ENCODE results near the gene GDF7. TPM values are rescaled to one million over a fixed set of nuclear protein-coding genes. Genes with fewer than 3 reads are reported as not detected.

The GDF7 gene
- total and polyA plus RNA-seq, 5 donors from 2014 or later: 0.12 to 0.18 (median 0.14) TPM

DNA sequence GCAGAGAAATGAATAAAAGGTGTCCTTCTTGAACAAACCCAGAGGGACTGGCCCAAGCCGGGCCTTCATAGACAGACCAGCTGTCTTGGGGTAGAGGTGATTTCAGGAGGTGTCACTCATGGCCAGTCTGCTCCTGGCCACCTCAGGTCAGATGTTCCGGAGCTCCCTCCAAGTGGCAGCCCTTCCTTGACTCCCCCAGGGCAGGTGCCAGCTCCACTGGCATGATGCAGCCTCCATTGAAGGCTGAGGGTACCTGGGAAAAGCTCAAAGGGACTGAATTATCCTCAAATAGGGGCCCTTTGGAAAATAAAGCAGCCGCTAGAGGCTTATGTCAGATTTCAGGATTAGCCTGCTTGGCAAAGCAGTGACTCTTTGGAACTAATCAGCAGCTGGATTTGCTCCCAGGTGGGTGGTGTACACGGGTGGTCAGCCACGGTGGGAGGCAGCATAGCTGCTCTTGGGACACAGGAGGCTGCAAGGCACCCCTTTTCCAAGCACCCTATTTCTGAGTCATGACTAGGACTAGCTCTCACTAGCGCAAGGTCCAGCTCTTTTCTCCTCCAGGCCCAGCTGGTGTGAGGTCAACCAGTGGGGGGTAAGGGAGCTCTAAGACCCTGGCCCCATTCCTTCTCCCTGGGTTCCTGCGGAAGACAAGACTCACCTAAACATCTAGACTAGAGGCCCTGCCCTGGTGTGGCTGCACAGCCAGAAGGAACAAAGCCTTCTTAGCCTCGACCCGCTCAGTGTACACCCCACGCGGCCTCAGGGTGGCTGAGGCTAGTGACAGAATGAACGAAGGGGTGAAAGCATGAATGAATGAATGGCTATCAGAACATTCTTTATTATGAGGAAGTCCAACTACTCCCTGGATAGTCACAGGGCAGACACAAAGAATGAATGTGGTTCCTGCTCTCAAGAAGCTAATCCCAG is 45.3 kb upstream of the GDF7 start:
- Mint-ChIP-seq H3K4me3 (no peak overlapping the region), H3K27me3 (no peaks in the 10 kb centered on the region)
- no peak for DNase-seq

GRCh38 chr2:20622296-20622686 is 44.7 kb upstream of the GDF7 start:
- peaks cover 42% of the 10 kb centered on the region for H3K36me3 ChIP-seq (ENCODE audit: control insufficient read depth, insufficient read depth, low read length)
- no peak for DNase-seq

More for the DNA sequence above, 45.3 kb upstream of the GDF7 start:
- no peaks in the 10 kb centered on the region for H3K4me1 ChIP-seq (ENCODE audit: control insufficient read depth, insufficient read depth, low read length, poor library complexity, severe bottlenecking)
- no peaks in the 10 kb centered on the region for H3K9me3 ChIP-seq (ENCODE audit: control insufficient read depth in 2 of 2, low read length in 2 of 2)
- no peaks in the 10 kb centered on the region for H3K27me3 ChIP-seq (ENCODE audit: control insufficient read depth, insufficient read depth, low read length)
- ATAC-seq (ENCODE audit: low read depth in 2 of 2): no peak
- no peak overlapping the region for H3K27ac ChIP-seq (ENCODE audit: insufficient read depth, low read length, poor library complexity, severe bottlenecking)
- H3K9me3 Mint-ChIP-seq: no peaks in the 10 kb centered on the region
- H3K4me1 Mint-ChIP-seq: no peaks in the 10 kb centered on the region
- H3K36me3 Mint-ChIP-seq: peaks cover 36% of the 10 kb centered on the region
- H3K4me3 ChIP-seq (ENCODE audit: low read depth, low read length): no peak overlapping the region
- no peak overlapping the region for H3K27ac Mint-ChIP-seq
- peaks cover 42% of the 10 kb centered on the region for H3K36me3 ChIP-seq (ENCODE audit: control insufficient read depth, insufficient read depth, low read length)

DNA sequence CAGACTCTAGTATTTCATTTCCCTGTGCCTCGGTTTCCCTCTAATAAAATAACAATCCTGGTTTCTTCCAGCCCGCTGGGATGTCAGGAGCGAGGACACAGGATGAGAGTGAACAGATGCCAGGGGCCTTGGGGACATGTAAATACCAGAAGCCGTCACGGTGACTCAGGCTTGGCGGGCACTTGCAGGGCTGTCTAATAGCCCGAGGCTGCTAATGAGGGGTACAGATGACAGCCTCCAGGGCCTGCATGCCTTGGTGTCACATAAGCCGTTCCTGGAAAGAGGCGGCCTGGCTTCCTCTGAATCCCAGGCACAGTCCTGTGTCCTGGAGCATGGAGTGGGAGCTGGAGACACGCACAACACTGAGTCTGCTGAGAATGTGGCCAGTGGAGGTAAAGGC is 44.2 kb upstream of the GDF7 start:
- Mint-ChIP-seq H3K9me3 (no peaks in the 10 kb centered on the region), H3K27me3 (no peaks in the 10 kb centered on the region), H3K27ac (no peak overlapping the region), H3K36me3 (peaks cover 34% of the 10 kb centered on the region), H3K4me3 (no peak overlapping the region), H3K4me1 (no peaks in the 10 kb centered on the region)
- DNase-seq (no peak), ATAC-seq (ENCODE audit: low read depth in 2 of 2) (no peak)
- Histone ChIP-seq H3K4me3 (ENCODE audit: low read depth, low read length) (no peak overlapping the region), H3K27me3 (ENCODE audit: control insufficient read depth, insufficient read depth, low read length) (no peaks in the 10 kb centered on the region), H3K36me3 (ENCODE audit: control insufficient read depth, insufficient read depth, low read length) (peaks cover 42% of the 10 kb centered on the region), H3K27ac (ENCODE audit: insufficient read depth, low read length, poor library complexity, severe bottlenecking) (no peak overlapping the region), H3K4me1 (ENCODE audit: control insufficient read depth, insufficient read depth, low read length, poor library complexity, severe bottlenecking) (no peaks in the 10 kb centered on the region), H3K9me3 (ENCODE audit: control insufficient read depth in 2 of 2, low read length in 2 of 2) (no peaks in the 10 kb centered on the region)

More at GRCh38 chr2:20622296-20622686, 44.7 kb upstream of the GDF7 start:
- Mint-ChIP-seq H3K36me3 (peaks cover 36% of the 10 kb centered on the region), H3K4me1 (no peaks in the 10 kb centered on the region), H3K27me3 (no peaks in the 10 kb centered on the region), H3K9me3 (no peaks in the 10 kb centered on the region), H3K4me3 (no peak overlapping the region), H3K27ac (no peak overlapping the region)
- no peaks in the 10 kb centered on the region for H3K4me1 ChIP-seq (ENCODE audit: control insufficient read depth, insufficient read depth, low read length, poor library complexity, severe bottlenecking)
- no peaks in the 10 kb centered on the region for H3K27me3 ChIP-seq (ENCODE audit: control insufficient read depth, insufficient read depth, low read length)
- H3K9me3 ChIP-seq (ENCODE audit: control insufficient read depth in 2 of 2, low read length in 2 of 2): no peaks in the 10 kb centered on the region
- H3K27ac ChIP-seq (ENCODE audit: insufficient read depth, low read length, poor library complexity, severe bottlenecking): no peak overlapping the region
- no peak overlapping the region for H3K4me3 ChIP-seq (ENCODE audit: low read depth, low read length)
- no peak for ATAC-seq (ENCODE audit: low read depth in 2 of 2)

- H3K4me3 Mint-ChIP-seq: no peak overlapping the region
- H3K27me3 ChIP-seq (ENCODE audit: control insufficient read depth, insufficient read depth, low read length): no peaks in the 10 kb centered on the region
- H3K27ac ChIP-seq (ENCODE audit: insufficient read depth, low read length, poor library complexity, severe bottlenecking): no peak overlapping the region
- no peaks in the 10 kb centered on the region for H3K27me3 Mint-ChIP-seq
- H3K9me3 Mint-ChIP-seq: no peaks in the 10 kb centered on the region
- H3K4me1 ChIP-seq (ENCODE audit: control insufficient read depth, insufficient read depth, low read length, poor library complexity, severe bottlenecking): no peaks in the 10 kb centered on the region
- H3K4me1 Mint-ChIP-seq: no peaks in the 10 kb centered on the region
- peaks cover 31% of the 10 kb centered on the region for H3K36me3 Mint-ChIP-seq
- H3K27ac Mint-ChIP-seq: no peak overlapping the region
- H3K9me3 ChIP-seq (ENCODE audit: control insufficient read depth in 2 of 2, low read length in 2 of 2): no peaks in the 10 kb centered on the region
- no peak overlapping the region for H3K4me3 ChIP-seq (ENCODE audit: low read depth, low read length)
- H3K36me3 ChIP-seq (ENCODE audit: control insufficient read depth, insufficient read depth, low read length): peaks cover 42% of the 10 kb centered on the region
- no peak for DNase-seq
- no peak for ATAC-seq (ENCODE audit: low read depth in 2 of 2)
Measured at GRCh38 chr2:20623241-20623640, 43.7 kb upstream of the GDF7 start.

- Mint-ChIP-seq H3K4me1 (no peaks in the 10 kb centered on the region), H3K27ac (no peak overlapping the region), H3K36me3 (peaks cover 35% of the 10 kb centered on the region), H3K4me3 (no peak overlapping the region), H3K27me3 (no peaks in the 10 kb centered on the region), H3K9me3 (no peaks in the 10 kb centered on the region)
- H3K9me3 ChIP-seq (ENCODE audit: control insufficient read depth in 2 of 2, low read length in 2 of 2): no peaks in the 10 kb centered on the region
- H3K36me3 ChIP-seq (ENCODE audit: control insufficient read depth, insufficient read depth, low read length): peaks cover 44% of the 10 kb centered on the region
- DNase-seq: no peak
- no peak overlapping the region for H3K4me3 ChIP-seq (ENCODE audit: low read depth, low read length)
- ATAC-seq (ENCODE audit: low read depth in 2 of 2): no peak
- no peak overlapping the region for H3K27ac ChIP-seq (ENCODE audit: insufficient read depth, low read length, poor library complexity, severe bottlenecking)
- no peaks in the 10 kb centered on the region for H3K4me1 ChIP-seq (ENCODE audit: control insufficient read depth, insufficient read depth, low read length, poor library complexity, severe bottlenecking)
- H3K27me3 ChIP-seq (ENCODE audit: control insufficient read depth, insufficient read depth, low read length): no peaks in the 10 kb centered on the region
Measured at GRCh38 chr2:20623741-20624155, 43.2 kb upstream of the GDF7 start.

DNA sequence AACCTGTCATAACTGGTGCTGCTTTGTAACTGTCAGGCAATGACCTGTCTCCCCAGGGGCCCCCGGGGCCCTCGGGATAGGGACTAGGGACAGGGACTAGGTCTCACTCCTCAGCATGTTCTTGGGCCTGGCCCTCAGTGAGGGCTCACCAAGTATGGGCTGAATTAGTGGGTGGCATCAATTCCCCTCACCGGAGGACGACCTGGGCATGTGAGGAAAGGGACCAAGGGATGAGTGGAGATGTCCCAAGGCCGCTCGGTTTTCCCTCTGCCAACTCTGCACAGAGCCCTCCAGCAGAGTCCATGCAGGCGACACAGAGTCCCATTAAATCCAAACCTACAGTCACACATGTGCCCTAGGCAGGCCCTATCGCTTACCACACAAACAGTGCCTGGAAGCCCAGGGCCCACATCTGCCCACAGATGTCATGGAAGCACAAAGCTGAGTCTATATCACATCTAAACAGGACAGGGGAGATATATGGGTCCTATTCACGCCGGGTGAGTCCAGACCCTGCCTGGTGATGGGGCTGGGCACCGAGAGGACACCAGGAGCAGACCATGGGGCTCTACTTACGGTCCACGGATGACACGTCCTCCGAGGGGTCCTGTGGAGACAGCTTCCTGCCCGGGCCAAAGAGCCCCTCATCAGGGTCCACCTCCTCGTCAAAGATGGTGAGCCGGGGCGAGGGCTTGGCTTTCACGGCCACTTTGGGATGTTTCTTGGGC is 42.6 kb upstream of the GDF7 start:
- Histone ChIP-seq H3K27ac (ENCODE audit: insufficient read depth, low read length, poor library complexity, severe bottlenecking) (no peak overlapping the region), H3K36me3 (ENCODE audit: control insufficient read depth, insufficient read depth, low read length) (peaks cover 44% of the 10 kb centered on the region), H3K4me1 (ENCODE audit: control insufficient read depth, insufficient read depth, low read length, poor library complexity, severe bottlenecking) (no peaks in the 10 kb centered on the region), H3K4me3 (ENCODE audit: low read depth, low read length) (no peak overlapping the region), H3K9me3 (ENCODE audit: control insufficient read depth in 2 of 2, low read length in 2 of 2) (no peaks in the 10 kb centered on the region), H3K27me3 (ENCODE audit: control insufficient read depth, insufficient read depth, low read length) (no peaks in the 10 kb centered on the region)
- ATAC-seq (ENCODE audit: low read depth in 2 of 2) (no peak), DNase-seq (no peak)
- peak overlapping the region in 1 of 3 donors; percentile 56 for H3K27ac Mint-ChIP-seq
- H3K4me3 Mint-ChIP-seq: no peak overlapping the region
- H3K4me1 Mint-ChIP-seq: no peaks in the 10 kb centered on the region
- peaks cover 36% of the 10 kb centered on the region for H3K36me3 Mint-ChIP-seq
- no peaks in the 10 kb centered on the region for H3K9me3 Mint-ChIP-seq
- no peaks in the 10 kb centered on the region for H3K27me3 Mint-ChIP-seq

GRCh38 chr2:20624884-20625485 is 42.0 kb upstream of the GDF7 start:
- no peaks in the 10 kb centered on the region for H3K27me3 Mint-ChIP-seq
- H3K36me3 ChIP-seq (ENCODE audit: control insufficient read depth, insufficient read depth, low read length): peaks cover 41% of the 10 kb centered on the region
- DNase-seq: no peak

More at GRCh38 chr2:20624884-20625485, 42.0 kb upstream of the GDF7 start:
- no peak overlapping the region for H3K27ac ChIP-seq (ENCODE audit: insufficient read depth, low read length, poor library complexity, severe bottlenecking)
- H3K4me1 Mint-ChIP-seq: no peaks in the 10 kb centered on the region
- H3K9me3 Mint-ChIP-seq: no peaks in the 10 kb centered on the region
- no peaks in the 10 kb centered on the region for H3K9me3 ChIP-seq (ENCODE audit: control insufficient read depth in 2 of 2, low read length in 2 of 2)
- H3K4me1 ChIP-seq (ENCODE audit: control insufficient read depth, insufficient read depth, low read length, poor library complexity, severe bottlenecking): no peaks in the 10 kb centered on the region
- peak overlapping the region in 1 of 3 donors; percentile 56 for H3K27ac Mint-ChIP-seq
- H3K36me3 Mint-ChIP-seq: peaks cover 30% of the 10 kb centered on the region
- no peak overlapping the region for H3K4me3 Mint-ChIP-seq
- no peaks in the 10 kb centered on the region for H3K27me3 ChIP-seq (ENCODE audit: control insufficient read depth, insufficient read depth, low read length)
- H3K4me3 ChIP-seq (ENCODE audit: low read depth, low read length): no peak overlapping the region
- no peak for ATAC-seq (ENCODE audit: low read depth in 2 of 2)
